D341Med (cell line): ENCODE results near the gene SPATA18.

Experiments
- DNase-seq: peaks from one replicate; pipeline ENCODE4 v3.0.0; 2012; ENCODE audit warnings: low spot score

SPATA18 gene

DNA sequence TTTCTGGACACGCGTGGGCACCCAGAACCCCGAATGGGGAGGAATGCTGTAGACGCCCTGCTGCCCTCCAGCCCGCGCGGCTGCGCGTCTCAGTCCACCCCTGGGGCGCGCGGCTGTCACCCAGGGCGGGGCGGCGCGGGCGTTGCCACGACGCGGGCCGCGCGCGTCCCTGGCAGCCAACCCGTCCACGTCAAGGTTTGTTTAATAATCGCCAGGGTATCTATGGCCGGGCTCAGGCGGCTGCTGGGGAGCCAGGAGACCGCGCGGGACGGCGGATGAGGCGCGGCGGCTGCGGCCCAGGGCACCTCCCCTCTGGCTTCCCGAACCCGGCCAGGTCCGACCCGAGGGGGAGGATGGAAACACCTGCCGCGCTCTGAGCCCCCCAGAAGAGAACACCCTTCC is at the start of gene SPATA18:
Gene SPATA18 (plus strand): TSS at position 92 of the 402 bp plus-strand sequence. CDS start 401 bp downstream, outside the sequence.
- peak; percentile 76 for DNase-seq

- no peak for DNase-seq
Measured at GRCh38 chr4:52001616-52002015, 49.5 kb upstream of the SPATA18 start.

GRCh38 chr4:52004414-52004813 is 46.7 kb upstream of the SPATA18 start:
- DNase-seq = no peak

DNA sequence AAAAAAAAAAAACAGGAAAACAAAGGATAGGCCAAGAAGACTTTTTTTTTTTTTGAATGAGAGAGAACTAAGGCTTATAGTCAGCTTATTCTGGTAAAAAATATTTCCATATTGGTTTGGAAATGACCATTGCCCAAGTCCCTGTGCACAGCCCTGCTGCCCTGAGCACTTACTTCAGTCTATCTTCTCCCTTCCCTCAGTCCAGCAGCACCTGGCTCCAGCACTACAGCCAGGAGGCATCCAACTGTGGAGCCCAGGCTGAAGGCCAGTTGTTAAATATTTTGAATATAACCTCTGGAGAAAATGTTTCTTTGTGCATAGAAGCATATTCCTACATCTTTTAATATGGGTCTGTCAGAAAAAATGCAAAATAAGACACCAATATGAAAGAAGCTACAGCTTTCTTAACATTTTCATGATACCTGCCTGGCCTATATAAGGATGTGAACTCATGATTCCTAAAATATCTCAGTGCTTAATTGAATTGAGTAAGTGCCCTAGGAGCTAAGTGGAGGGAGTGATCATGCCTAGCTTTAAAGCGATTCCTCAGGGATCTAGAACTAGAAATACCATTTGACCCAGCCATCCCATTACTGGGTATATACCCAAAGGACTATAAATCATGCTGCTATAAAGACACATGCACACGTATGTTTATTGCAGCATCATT is 45.4 kb upstream of the SPATA18 start:
- DNase-seq = no peak

- no peak for DNase-seq
Measured at GRCh38 chr4:52006887-52007286, 44.2 kb upstream of the SPATA18 start.

- no peak for DNase-seq
Measured at GRCh38 chr4:52010986-52011385, 40.1 kb upstream of the SPATA18 start.

DNA sequence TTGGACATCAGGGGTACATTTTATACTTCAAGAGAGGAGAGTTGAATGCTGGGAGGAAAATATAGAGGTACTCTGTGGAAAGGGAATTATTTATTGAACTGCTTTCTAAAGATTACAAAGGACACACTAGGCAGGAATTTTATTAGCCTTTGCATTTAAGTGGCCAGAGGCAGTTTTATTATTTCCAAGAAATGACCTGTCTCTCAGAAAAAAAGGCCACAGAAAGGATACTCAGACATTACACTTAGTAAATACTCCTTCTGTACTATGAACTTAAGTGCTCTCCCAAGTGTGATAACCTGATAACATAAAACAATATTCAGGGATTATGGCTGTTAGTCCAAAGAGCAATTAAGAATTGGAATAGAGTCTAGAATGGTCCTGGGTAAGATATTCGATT is 38.5 kb upstream of the SPATA18 start:
- DNase-seq = no peak

- DNase-seq = no peak
Measured at GRCh38 chr4:52014903-52015302, 36.2 kb upstream of the SPATA18 start.

DNA sequence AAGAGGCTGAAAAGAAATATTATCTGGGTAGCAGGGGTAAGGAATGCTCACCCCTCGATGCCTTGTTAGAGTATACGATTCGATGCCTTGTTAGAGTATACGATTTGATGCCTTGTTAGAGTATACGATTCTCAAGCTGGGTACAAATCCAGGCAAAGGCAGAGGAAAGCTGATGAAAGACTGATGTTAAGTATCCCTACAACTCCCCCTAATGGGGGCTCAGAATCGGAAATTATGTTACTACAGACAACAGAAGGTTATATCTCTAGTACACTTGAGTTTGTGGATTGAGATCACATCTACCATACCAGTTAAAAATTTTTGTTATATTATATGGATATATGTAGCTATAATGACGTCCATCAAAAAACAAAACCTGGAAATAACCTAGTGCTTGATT is 35.7 kb upstream of the SPATA18 start:
- peak; percentile 38 for DNase-seq

- DNase-seq = no peak
Measured at GRCh38 chr4:52016981-52017380, 34.1 kb upstream of the SPATA18 start.

GRCh38 chr4:52017814-52018213 is 33.3 kb upstream of the SPATA18 start:
- no peak for DNase-seq

- no peak for DNase-seq
Measured at GRCh38 chr4:52019936-52020657, 31.0 kb upstream of the SPATA18 start, which contains the start of gene LRRC66. Gene LRRC66, minus strand, starts transcription at chr4:52020363. Its CDS starts 2,750 bp downstream, at chr4:52017613.

GRCh38 chr4:52028970-52029369 is 22.1 kb upstream of the SPATA18 start:
- no peak for DNase-seq

DNA sequence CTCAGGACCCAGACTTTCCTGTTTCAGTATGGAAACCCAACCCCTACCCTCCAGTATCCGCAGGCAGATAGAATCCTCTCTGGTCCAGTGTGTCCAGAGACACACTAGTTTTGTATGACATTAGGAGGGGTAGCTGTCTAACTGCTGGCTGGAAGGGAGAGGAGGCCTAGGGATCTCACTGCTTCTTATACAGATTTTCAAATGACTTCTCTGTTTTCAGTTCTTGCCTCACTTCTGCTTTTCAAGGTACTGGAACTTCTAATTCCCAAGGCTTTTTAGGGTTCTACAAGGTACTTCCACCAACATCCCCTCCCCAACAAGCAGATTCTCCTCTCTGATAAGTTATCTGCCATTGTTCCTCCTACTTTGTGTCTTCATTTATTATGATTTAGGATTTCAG is 19.1 kb upstream of the SPATA18 start:
- no peak for DNase-seq

DNA sequence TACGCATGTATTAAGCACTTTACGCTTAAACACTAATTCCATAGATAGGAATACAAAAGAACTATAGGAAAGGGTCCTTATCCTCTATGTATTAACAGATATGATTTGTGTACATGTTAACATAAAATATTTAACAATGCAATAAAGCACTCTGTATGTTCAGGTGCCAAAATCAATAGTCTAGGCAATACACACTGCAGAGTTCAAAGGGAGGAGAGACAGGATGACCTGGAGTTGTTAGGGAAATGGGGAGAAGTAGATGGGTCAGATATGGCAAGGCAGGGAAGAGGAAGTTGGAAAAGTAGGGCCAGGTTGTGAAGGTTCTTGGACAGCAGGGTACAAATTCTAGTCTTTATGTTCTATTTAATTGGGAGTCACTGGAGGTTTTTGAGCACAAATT is 15.9 kb upstream of the SPATA18 start:
- no peak for DNase-seq

- DNase-seq = no peak
Measured at GRCh38 chr4:52036886-52037530, 14.1 kb upstream of the SPATA18 start.

DNA sequence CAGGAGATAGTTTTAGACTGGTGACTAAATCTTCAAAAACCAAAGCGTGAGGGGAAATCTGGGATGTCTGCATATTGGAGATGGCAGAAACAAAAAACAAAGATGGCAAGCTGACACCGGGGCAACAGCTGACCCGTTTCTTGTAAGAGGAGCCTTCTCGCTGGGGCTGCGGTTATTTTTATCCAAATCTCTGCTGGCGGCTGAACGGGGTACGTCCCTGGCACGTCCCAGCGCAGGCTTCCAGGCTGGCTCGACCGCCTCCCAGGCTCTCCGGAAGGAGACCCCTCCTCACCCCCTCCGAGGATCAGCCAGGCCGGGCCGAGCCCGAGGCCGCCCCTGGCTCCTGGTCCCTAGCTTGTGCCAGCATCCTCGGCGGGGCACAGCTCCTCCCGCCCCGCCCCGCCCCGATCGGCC is 13.4 kb upstream of the SPATA18 start:
- peak; percentile 83 for DNase-seq

- DNase-seq = peak; percentile 93
Measured at GRCh38 chr4:52038103-52038912, 12.8 kb upstream of the SPATA18 start, which contains the start of gene SGCB. Gene SGCB, minus strand, starts transcription at chr4:52038299. Its CDS starts 40 bp downstream, at chr4:52038259.

DNA sequence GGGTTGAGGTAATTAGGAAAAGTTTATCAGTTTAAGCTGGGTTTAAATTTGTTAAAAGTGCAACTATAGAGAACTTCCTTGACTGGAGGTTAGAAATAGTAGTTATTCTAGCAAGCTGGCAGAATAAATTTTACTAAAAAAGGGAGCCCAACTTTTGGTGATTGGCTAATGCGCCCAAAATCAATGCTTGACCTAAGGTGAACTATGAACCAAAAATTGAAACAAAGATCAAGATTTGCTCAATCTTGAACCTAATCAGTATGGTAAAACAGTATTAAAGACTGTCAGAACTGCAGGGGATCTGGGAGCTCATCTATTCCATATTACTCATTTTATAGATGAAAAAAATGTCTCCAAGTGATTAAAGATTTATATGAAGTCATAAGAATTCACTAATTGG is 6.1 kb upstream of the SPATA18 start:
- no peak for DNase-seq

DNA sequence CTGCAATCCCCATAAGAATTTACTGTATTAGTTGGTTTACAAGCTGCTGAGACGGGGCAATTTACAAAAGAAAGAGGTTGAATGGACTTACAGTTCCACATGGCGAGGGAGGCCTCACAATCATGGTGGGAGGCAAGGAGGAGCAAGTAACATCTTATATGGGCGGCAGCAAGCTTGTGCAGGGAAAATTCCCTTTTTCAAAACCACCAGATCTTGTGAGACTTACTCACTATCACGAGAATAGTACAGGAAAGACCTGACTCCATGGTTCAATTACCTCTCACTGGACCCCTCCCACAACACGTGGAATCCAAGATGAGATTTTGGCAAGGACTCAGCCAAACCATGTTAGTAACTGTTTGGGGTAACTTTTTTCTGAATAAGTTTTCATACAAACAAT is 1.8 kb upstream of the SPATA18 start:
- DNase-seq = no peak

DNA sequence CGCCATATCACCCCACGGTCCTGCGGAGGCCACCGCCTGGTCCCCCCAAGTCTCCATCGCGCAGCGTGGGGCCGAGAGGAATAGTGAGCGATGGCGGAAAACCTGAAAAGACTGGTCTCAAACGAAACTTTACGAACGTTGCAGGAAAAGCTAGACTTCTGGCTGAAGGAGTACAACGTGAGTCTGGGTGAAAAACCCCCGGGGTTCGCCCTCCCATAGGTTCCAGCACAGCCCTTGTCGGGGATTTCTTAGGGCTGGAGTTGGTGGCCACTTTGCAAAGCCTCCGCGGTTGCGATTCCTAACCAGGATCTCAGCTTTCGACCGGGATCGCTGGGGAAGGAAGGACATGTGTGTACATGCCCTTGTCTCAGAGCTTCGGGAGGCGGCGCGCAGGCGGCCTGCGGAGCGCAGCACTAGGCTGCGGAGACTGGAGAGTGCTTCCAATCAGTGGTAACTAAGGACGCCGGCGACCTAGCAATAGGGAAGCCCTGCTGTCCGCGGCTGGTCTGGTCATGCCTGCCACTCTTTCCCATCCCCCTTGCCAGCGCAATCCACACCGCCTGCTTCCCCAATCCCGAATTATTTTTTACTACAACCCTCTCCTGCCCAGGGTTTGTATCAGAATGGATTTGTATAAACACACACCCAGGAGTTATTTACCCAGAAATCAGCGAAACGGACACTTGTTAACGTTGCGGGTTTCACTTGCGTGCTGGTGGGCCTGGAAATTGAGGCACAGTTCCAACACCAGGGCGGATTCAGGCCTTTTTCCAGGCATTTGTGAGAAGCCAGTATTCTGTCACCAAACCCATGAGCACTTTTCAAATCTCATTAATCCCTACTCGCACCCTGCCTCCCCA is 741 bp downstream of the SPATA18 start:
- DNase-seq = peak; percentile 71
